NCI-H187 treated with DMSO at 0.1 percent for 48 hours (cell line): ENCODE results near the gene KRTAP29-1.
"Not testable (repeated sequence)": the region's sequence is repeated elsewhere in the genome, so short reads cannot be mapped to it uniquely, and the experiment has no call there.

Source experiments
- DNase-seq: peaks from one replicate; lab custom pipeline; 2025; lab: John Stamatoyannopoulos, UW

KRTAP29-1 gene

DNA sequence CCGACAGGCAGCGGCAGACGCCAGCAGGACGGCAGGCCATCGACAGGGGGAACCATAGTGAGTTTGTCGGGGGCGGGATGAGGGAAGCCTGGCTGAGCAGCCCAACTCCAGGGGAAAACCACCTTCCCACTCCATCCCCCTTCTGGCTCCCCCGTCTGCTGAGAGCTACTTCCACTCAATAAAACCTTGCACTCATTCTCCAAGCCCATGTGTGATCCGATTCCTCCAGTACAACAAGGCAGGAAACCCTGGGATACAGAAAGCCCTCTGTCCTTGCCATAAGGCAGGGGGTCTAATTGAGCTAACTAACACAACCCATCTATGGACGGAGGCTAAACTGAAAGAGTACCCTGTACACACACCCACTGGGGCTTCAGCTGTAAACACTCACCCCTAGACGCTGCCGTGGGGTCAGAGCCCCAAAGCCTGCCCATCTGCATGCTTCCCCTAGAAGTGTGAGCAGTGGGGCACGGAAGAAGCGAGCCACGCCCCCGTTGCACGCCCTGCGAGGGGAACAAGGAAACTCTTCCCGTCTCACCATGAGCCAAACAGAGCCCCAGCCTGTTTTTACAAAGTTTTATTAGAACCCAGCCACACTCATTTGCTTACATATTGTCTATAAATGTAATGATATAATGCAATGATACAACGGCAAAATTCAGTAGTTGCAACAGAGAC is 4.1 kb downstream of the KRTAP29-1 start:
- no peak for DNase-seq

DNA sequence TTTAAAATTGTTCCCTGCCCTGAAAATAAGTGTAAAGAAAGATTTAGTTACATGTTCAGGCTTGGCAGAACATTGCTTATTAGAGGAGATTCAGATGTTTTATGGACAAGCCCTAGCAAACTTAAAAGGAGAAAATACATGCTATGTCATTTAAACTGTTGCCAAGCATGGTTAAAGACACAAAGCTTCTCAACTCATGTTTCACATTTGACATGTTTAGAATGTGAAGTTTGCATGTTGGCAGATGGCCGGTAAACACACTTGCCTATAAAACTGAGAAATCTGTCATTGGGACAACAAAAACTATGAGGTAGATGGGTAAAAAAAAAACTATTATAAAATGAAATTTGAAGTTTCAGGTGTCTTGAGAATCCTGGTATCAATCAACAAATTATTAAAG is 5.8 kb downstream of the KRTAP29-1 start:
- no peak for DNase-seq

DNA sequence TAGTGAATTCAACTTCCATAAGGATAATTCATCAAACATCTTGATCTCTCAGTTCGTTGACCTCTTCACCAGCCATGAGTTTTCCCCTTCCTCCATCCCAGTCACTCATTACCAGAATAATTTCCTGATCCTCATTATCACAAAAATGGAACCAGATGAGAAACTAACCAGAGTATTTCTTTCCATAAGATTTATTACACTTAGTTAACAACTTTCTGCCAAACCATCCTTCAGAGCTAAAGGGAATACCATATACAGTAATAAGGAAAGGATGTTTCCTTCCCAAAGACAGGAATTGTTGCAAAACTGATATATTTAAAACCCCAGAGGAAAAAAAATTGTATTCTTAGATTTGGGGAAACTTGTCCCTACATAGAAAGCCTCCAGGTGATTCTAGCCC is 8.6 kb downstream of the KRTAP29-1 start:
- DNase-seq, result no peak

DNA sequence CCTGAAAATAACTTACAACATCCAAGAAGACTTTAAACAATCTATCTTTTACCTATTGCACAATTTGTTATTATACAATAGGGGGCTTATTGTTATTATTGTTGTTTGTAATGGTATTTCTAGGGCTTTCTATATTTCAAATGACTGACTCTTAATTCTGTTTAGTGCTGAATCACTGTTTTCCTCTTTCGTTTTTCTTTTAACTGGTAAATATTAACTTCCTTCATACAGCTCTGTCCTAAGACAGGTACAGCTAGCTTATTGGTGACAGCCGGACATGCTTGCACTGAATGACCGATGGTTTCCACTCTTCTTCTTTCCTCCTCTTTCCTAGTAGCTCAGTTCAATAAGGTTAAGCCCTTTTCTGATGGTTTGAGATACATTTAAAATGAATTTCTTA is 15.6 kb downstream of the KRTAP29-1 start:
- DNase-seq, result no peak

DNA sequence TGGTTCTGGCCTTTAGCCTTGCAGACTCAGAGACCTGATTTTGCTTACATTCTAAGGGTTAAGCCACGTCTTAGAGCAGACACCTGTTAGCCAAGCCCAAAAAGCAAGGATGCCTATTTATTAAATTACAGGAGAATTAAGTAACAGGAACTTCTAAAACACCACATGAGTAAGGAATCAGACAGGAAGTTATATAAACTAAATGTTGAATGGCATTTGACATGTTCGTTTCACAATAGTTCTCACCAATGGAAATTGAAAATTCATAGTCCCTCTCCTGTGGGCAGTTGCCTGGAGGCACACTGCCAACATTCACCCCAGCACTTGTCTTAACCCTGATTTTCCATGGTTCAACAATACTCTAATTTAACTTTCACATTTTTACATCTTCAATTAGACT is 18.1 kb downstream of the KRTAP29-1 start:
- DNase-seq, result no peak

DNA sequence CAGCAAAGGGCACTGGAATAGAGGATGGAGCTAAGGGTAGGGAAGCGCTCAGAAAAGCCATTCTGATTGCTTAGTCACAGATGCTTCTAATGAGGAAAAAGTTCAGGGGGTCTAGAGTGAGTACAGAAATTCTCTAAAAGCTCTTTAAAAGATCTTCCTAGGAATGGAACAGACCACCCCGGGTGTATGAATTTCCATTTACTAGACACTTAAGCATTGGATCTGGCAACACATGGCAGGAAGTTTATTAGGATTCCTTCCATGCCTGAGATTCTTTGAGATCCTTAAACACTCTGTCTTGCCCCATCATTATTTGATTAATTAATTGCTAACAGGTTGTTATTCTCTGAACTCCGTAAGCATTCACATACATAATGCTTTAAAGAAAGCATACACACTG is 18.6 kb downstream of the KRTAP29-1 start:
- no peak for DNase-seq

DNA sequence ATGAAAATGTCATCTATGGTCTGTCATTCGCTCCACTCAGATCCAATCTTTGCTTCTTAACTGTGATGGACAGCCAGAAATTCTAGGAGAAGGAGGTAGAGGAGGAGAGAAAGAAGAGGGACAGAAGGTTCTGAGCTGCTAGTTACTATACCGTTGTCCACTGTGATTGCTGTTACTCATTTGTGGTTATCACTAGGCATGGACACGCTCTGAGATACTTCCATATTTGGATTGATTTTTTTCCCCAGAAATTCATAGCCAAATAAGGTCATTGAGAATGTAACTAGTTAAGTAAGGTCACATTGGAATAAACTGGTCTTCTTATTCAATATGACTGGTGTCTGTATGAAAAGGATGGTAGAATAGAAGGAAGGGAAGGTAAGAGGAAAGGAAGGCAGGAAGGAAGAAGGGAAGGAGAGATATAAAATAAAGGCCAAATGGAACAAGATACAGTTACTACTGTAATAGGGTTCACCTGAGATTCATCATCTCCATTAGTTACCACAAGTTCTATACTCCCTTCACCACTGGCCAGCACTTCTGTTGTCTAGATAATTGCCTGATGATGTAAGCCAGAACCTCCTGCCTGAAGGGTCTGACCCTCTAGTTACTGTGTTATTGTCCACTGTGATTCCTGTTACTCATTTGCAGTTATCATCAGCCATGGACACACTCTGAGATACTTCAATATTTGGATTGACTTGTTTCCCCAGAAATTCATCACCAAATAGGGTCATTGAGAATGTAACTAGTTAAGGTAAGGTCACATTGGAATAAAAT is 24.3 kb downstream of the KRTAP29-1 start:
- DNase-seq, result no peak

DNA sequence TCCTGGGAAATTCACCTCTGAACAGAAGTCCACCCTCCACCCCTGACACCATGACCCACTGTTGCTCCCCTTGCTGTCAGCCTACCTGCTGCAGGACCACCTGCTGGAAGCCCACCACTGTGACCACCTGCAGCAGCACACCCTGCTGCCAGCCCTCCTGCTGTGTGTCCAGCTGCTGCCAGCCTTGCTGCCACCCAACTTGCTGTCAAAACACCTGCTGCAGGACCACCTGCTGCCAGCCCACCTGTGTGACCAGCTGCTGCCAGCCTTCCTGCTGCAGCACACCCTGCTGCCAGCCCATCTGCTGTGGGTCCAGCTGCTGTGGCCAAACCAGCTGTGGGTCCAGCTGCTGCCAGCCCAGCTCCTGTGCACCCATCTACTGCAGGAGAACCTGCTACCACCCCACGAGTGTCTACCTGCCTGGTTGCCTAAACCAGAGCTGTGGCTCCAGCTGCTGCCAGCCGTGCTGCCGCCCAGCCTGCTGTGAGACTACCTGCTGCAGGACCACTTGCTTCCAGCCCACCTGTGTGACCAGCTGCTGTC is 26.9 kb downstream of the KRTAP29-1 start, which contains the start of gene KRTAP9-7:
Gene KRTAP9-7, plus strand, starts transcription at position 51 of the 543 bp plus-strand sequence. Its CDS starts 0 bp downstream, at position 51.
- not testable (repeated sequence) for DNase-seq

DNA sequence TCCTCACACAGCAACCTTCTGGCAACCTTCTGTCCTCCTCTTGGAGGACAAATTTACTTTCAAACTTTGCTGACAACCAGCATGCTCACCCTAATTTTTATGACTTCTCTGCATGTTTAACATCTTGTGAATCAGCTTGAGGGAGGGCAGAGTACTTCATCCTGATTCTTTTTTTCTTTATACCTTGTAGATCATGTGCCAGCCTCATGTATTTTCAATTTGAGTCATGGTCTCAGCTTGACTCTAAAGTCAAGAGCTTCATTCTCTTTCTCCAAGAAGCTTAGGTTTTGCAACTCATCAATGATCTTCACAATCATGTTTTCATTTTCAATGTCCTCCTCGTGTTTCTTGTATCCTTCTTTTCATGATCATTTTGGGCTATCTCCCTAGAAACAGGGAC is 30.8 kb downstream of the KRTAP29-1 start:
- no peak for DNase-seq

DNA sequence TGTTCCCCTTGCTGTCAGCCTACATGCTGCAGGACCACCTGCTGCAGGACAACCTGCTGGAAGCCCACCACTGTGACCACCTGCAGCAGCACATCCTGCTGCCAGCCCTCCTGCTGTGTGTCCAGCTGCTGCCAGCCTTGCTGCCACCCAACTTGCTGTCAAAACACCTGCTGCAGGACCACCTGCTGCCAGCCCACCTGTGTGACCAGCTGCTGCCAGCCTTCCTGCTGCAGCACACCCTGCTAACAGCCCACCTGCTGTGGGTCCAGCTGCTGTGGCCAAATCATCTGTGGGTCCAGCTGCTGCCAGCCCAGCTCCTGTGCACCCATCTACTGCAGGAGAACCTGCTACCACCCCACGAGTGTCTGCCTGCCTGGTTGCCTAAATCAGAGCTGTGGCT is 31.3 kb downstream of the KRTAP29-1 start:
- DNase-seq, result not testable (repeated sequence)

DNA sequence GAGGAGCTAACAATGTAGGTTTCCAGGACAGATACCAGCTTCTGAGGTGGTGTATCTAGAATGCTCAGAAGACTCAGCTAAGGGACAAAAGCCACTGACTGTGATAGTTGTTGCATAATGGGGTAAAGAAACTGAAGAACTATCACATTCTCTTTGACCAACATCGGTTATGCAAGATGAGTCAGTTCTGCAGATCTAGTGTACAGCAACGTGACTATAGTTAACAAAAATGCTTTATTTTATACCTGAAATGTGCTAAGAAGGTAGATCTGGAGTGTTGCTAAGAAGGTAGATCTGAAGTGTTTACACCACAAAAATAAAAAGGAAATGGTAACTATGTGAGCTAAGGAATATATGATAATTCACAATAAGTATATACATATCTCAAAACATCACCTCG is 34.9 kb downstream of the KRTAP29-1 start:
- no peak for DNase-seq

DNA sequence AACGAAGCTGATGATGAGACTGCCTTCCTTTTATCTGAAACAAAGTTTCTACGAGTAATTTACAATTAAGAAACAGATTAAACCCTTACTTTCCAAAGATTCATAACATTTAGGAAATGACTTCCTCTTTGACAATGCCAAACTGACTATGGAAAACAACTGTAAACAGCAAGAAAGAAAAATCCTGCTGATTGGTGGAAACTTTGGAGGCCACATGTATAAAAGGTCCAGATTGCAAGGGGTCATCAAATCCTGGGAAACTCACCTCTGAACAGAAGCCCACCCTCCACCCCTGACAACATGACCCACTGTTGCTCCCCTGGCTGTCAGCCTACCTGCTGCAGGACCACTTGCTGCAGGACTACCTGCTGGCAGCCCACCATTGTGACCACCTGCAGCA is 37.6 kb downstream of the KRTAP29-1 start, which contains the start of gene KRTAP9-6:
Gene KRTAP9-6, plus strand, starts transcription at position 301 of the 400 bp plus-strand sequence. Its CDS starts 0 bp downstream, at position 301.
- DNase-seq, result no peak

DNA sequence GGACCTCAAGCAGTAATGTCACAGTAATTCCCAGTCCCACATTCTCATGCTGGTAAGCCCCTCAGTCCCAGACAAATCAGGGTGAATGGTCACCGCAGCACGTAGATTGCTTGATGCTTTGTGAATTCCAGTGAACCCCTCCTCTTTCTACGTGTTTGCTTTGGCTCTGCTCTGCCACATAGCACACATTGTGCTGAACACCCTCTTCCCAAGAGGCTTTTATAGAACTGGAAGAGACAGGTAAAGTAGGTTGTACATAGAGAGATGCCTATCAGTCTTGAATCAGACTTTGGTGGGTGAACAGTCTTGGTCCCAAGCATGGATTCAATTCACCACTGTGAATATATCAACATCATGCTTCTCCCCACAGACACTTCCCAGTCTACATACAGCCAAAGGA is 38.1 kb downstream of the KRTAP29-1 start:
- no peak for DNase-seq

DNA sequence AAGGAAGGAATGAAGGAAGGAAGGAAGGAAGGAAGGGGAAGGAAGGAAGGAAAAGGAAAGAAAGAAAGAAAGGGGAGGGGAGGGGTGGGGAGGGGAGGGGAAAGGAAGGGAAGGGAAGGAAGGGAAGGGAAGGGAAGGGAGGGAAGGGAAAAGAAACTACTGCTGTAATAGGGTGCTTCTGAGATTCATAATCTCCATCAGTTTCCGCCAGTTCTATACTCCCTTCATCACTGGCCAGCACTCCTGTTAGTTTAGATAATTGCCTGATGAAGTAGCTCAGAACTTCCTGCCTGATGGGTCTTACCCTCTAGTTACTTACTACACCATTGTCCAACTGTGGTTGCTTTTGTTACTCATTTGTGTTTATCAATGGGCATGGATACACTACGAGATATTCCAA is 39.4 kb downstream of the KRTAP29-1 start:
- no peak for DNase-seq

DNA sequence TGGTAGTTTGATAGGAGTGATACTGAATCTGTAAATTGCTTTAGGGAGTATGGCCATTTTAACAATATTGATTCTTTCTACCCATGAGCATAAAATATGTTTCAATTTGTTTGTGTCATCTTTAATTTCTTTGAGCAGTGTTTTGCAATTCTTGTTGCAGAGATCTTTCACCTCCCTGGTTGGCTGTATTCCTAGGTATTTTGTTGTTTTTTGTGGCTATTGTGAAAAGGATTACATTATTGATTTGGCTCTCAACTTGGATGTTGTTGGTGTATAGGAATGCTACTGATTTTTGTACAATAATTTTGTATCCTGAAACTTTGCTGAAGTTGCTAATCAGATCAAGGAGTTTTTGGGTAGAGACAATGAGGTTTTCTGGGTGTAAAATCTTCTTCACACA is 44.2 kb downstream of the KRTAP29-1 start:
- no peak for DNase-seq

DNA sequence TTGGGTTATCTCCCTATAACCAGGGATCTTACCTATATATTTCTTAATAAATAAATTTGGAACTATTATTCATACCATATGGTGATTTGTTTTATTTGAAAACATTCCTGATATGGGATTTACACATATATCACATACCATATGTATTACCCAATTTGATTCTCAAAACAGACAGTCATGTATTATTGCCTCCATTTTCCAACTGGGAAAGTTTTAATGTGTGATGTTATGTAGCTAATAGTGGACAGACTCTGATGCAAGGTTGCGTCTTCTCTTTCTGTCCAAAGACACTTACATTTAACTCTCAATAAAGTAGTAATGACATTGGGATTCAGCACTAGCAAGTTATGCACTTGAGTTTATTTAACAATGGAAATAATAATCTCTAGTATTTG is 46.4 kb downstream of the KRTAP29-1 start:
- DNase-seq, result no peak

DNA sequence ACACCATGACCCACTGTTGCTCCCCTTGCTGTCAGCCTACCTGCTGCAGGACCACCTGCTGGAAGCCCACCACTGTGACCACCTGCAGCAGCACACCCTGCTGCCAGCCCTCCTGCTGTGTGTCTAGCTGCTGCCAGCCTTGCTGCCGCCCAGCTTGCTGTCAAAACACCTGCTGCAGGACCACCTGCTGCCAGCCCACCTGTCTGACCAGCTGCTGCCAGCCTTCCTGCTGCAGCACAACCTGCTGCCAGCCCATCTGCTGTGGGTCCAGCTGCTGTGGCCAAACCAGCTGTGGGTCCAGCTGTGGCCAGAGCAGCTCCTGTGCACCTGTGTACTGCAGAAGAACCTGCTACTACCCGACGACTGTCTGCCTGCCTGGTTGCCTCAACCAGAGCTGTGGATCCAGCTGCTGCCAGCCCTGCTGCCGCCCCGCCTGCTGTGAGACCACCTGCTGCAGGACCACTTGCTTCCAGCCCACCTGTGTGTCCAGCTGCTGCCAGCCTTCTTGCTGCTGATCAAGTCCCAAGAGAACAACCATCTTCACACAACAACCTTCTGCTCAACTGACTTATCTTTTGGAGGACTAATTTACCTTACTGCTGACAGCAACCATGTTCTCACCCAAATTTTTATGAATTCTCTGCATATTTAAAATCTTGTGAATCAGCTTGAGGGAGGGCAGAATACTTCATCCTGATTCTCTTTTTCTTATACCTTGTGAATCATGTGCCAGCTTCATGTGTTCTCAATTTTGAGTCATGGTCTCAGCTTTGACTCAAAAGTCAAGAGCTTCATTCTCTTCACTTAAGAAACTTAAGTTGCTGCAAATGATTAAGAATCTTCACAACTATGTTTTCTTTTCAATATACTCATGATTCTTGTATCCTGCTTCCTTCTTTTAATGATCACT is 47.0 kb downstream of the KRTAP29-1 start, which contains the start of gene KRTAP9-9:
Gene KRTAP9-9, plus strand, starts transcription at position 4 of the 910 bp plus-strand sequence.
- not testable (repeated sequence) for DNase-seq

DNA sequence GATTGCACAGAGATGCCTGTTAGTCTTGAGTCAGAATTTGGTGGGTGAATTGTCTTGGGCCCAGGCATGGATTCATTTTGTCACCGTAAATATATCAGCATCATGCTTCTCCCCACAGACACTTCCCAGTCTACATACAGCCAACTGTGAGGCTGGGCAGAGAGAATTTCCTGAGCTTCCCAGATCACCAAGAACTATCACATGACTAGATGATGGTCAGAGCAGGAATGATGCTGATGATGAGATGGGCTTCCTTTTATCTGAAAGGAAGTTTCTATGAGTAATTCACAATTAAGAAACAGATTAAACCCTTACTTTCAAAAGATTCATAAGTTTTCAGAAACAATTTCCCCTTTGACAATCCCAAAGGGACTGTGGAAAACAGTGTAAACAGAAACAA is 47.8 kb downstream of the KRTAP29-1 start:
- no peak for DNase-seq
